Osteoblast (primary cell): ENCODE data around the gene LPCAT1. TPM values are rescaled to one million over a fixed set of nuclear protein-coding genes. Genes with fewer than 3 reads are reported as not detected.

Experiments used
- DNase-seq: peaks from one replicate; pipeline ENCODE4 v3.0.0; 2011; ENCODE audit warnings: low spot score, mixed read lengths; ENCODE audit not compliant: insufficient read length; ENCODE audit errors: missing footprints
- H2AFZ ChIP-seq: 2 replicates; pipeline ENCODE4 v1.6.0; 2011; ENCODE audit warnings: mild to moderate bottlenecking, low read length
- H3K27ac ChIP-seq: 2 replicates; pipeline ENCODE4 v1.5.1; 2011; ENCODE audit warnings: mild to moderate bottlenecking, low read depth, low read length, moderate library complexity
- H3K27me3 ChIP-seq: 2 replicates; pipeline ENCODE4 v1.6.0; 2012; ENCODE audit warnings: mild to moderate bottlenecking, control low read depth, inconsistent platforms, low read length, moderate library complexity; ENCODE audit not compliant: insufficient read depth
- H3K36me3 ChIP-seq: 2 replicates; pipeline ENCODE4 v1.5.1; 2011; ENCODE audit warnings: mild to moderate bottlenecking, low read length, control low read depth, moderate library complexity; ENCODE audit not compliant: insufficient read depth
- H3K4me1 ChIP-seq: 2 replicates; pipeline ENCODE4 v1.5.1; 2011; ENCODE audit warnings: mild to moderate bottlenecking, low read length, control low read depth, moderate library complexity; ENCODE audit not compliant: insufficient read depth
- H3K4me2 ChIP-seq: 2 replicates; pipeline ENCODE4 v1.6.0; 2011; ENCODE audit warnings: mild to moderate bottlenecking, low read length; ENCODE audit not compliant: insufficient read depth
- H3K4me3 ChIP-seq: fragments of 200-600 bp; sonication (generic); 3 replicates; pipeline ENCODE4 v1.5.1; 2012; ENCODE audit warnings: mild to moderate bottlenecking, low read length, inconsistent platforms; ENCODE audit not compliant: insufficient read depth
- H3K79me2 ChIP-seq: 2 replicates; pipeline ENCODE4 v1.6.0; 2012; ENCODE audit warnings: mild to moderate bottlenecking, low read length, control low read depth, inconsistent platforms; ENCODE audit not compliant: insufficient read depth
- H3K9me3 ChIP-seq: 2 replicates; pipeline ENCODE4 v1.5.1; 2011; ENCODE audit warnings: low read depth, low read length, control low read depth
- H4K20me1 ChIP-seq: 2 replicates; pipeline ENCODE4 v1.6.0; 2012; ENCODE audit warnings: mild to moderate bottlenecking, low read length, control low read depth; ENCODE audit not compliant: insufficient read depth
- total RNA-seq: library from RNA; depleted of rRNA; stranded (reverse); fragments of >200 nt; gene quantifications from 2 replicates; pipeline ENCODE4 v1.2.3, GENCODE V29; 2012
- TF ChIP-seq, protein P1 (sequence below): IDR thresholded peaks from 2 replicates; pipeline ENCODE4 v1.5.1; 2011; ENCODE audit warnings: mild to moderate bottlenecking, low read depth, low read length, moderate library complexity; ENCODE audit errors: extremely low read depth

Gene LPCAT1
- total RNA-seq, 1 donor, result 11.6 TPM

DNA sequence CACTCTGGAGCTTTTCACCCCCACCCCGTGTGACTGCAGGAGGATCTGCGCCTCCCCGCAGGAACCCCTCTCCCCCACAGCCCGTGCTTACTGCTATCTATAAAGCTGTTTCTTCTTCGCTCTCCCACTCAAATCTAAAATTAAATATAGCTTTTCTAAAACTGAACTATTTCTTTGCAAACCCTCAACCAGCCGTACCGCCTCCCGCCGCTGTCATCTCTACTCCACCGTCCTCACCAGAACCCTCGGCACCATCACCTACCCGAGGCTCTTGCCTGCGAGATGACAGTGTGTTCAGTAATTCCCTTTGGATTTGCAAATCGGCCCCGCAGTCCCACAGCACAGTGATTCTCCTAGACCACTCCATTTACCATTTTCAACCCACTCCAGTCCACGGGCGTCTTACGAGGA lies 13.6 kb downstream of the LPCAT1 start:
- peak; percentile 85 for DNase-seq
- peaks cover 5% of the 10 kb centered on the region for H3K4me1 ChIP-seq
- no peak overlapping the region for H3K4me2 ChIP-seq
- H3K36me3 ChIP-seq, result peaks cover 12% of the 10 kb centered on the region
- no peak overlapping the region for H2AFZ ChIP-seq
- TF ChIP-seq, protein P1, sequence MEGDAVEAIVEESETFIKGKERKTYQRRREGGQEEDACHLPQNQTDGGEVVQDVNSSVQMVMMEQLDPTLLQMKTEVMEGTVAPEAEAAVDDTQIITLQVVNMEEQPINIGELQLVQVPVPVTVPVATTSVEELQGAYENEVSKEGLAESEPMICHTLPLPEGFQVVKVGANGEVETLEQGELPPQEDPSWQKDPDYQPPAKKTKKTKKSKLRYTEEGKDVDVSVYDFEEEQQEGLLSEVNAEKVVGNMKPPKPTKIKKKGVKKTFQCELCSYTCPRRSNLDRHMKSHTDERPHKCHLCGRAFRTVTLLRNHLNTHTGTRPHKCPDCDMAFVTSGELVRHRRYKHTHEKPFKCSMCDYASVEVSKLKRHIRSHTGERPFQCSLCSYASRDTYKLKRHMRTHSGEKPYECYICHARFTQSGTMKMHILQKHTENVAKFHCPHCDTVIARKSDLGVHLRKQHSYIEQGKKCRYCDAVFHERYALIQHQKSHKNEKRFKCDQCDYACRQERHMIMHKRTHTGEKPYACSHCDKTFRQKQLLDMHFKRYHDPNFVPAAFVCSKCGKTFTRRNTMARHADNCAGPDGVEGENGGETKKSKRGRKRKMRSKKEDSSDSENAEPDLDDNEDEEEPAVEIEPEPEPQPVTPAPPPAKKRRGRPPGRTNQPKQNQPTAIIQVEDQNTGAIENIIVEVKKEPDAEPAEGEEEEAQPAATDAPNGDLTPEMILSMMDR, result no peak
- H3K27me3 ChIP-seq, result no peaks in the 10 kb centered on the region
- H4K20me1 ChIP-seq, result peaks cover 89% of the 10 kb centered on the region
- H3K79me2 ChIP-seq, result peaks cover 72% of the 10 kb centered on the region
- H3K4me3 ChIP-seq, result no peak overlapping the region
- H3K9me3 ChIP-seq, result no peaks in the 10 kb centered on the region
- H3K27ac ChIP-seq, result no peak overlapping the region

DNA sequence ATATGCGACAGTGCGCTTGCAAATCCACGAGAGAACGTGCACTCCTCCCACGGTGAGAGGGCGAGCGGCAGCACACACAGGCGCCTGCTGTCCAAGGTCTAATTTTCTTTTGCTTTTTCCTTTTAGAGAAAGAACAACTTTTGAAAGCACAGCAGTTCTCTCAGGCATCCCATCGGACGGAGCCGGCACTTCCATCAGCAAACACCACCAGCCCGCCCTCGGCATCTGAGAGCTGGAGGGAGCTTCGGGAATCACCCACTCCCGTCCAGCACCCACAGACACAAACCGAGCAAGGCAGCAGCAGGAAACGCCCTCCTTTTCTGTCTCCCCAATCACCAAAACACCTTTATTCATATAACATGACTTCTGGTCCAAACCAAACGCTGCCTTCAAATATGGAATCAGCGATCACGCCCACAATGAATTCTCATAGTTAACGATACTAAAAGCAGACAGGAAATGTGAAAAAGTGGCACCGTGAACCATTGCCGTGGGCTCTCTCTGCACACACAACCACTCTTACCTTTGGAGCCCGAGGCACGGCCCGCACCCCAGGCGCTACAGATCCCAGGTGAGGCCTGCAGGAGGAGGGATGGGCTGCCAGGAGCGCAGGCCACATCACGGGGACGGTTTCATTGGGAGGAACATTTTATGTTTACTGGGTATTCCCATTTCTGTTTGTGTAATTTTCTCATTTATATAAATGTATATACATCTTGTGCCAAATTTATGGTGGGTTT lies 14.2 kb downstream of the LPCAT1 start:
- DNase-seq, result peak; percentile 64
- H3K27ac ChIP-seq, result no peak overlapping the region
- no peaks in the 10 kb centered on the region for H3K9me3 ChIP-seq
- no peak overlapping the region for H2AFZ ChIP-seq
- H3K4me3 ChIP-seq, result no peak overlapping the region
- TF ChIP-seq, protein P1, result no peak
- peaks cover 12% of the 10 kb centered on the region for H3K36me3 ChIP-seq
- H3K4me1 ChIP-seq, result peaks cover 5% of the 10 kb centered on the region
- no peak overlapping the region for H3K4me2 ChIP-seq
- H3K79me2 ChIP-seq, result peaks cover 73% of the 10 kb centered on the region
- H4K20me1 ChIP-seq, result peaks cover 90% of the 10 kb centered on the region
- no peaks in the 10 kb centered on the region for H3K27me3 ChIP-seq

DNA sequence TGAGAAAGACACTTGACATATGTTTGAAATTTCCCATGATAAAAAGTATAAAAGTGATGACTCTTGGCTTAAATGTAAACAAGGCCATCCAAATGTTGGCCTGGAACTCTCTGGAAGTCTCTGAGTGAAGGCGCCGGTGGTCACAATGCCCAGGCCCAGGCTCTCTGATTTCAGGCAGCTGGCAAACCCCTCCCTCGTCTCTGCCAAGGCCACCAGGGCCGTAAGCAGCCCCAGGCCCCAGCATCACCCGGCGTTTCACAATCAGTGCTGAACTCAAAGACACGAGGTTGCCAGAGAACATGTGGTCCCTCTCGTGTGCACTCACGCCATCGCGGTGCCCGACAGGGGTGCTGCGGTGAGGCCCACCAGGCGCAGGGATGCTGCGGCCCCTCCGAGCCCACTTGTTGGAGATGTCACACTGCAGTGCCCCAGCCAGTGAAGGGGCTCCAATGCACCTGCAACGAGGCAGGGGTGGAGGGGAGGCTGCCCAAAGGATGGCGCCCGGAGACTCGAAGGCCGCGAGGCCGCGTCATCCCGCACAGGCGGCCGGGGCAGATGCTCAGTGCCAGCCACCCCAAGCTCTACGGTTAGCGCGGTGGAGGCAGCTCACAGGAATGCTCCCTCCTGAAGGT lies 15.0 kb downstream of the LPCAT1 start:
- TF ChIP-seq, protein P1, result no peak
- no peak for DNase-seq
- Histone ChIP-seq H3K27ac (no peak overlapping the region), H3K4me1 (peaks cover 5% of the 10 kb centered on the region), H3K36me3 (peaks cover 12% of the 10 kb centered on the region), H3K4me3 (no peak overlapping the region), H3K27me3 (no peaks in the 10 kb centered on the region), H3K9me3 (no peaks in the 10 kb centered on the region), H4K20me1 (peaks cover 90% of the 10 kb centered on the region), H3K79me2 (peaks cover 74% of the 10 kb centered on the region), H2AFZ (no peak overlapping the region), H3K4me2 (no peak overlapping the region)

- H3K27me3 ChIP-seq, result no peaks in the 10 kb centered on the region
- no peaks in the 10 kb centered on the region for H3K9me3 ChIP-seq
- H3K27ac ChIP-seq, result no peak overlapping the region
- no peak overlapping the region for H3K4me3 ChIP-seq
- H4K20me1 ChIP-seq, result peaks cover 94% of the 10 kb centered on the region
- peaks cover 12% of the 10 kb centered on the region for H3K36me3 ChIP-seq
- no peak for DNase-seq
- peaks cover 78% of the 10 kb centered on the region for H3K79me2 ChIP-seq
- TF ChIP-seq, protein P1, result no peak
- H2AFZ ChIP-seq, result no peak overlapping the region
- peaks cover 5% of the 10 kb centered on the region for H3K4me1 ChIP-seq
- no peak overlapping the region for H3K4me2 ChIP-seq
Observed at GRCh38 chr5:1507961-1508658, 15.7 kb downstream of the LPCAT1 start.
